ENCODE measurements around the gene ABHD12B. TPM values are rescaled to one million over a fixed set of nuclear protein-coding genes. Genes with fewer than 3 reads are reported as not detected.

ABHD12B gene
- total and polyA plus RNA-seq, 2 of the 13 experiments (the other 11 are each of a cell fraction or from before 2014, with no cell fraction given) = not detected

GRCh38 chr14:50875359-50876070, 3.7 kb downstream of the ABHD12B start (continued):
- TF ChIP-seq, protein P1, sequence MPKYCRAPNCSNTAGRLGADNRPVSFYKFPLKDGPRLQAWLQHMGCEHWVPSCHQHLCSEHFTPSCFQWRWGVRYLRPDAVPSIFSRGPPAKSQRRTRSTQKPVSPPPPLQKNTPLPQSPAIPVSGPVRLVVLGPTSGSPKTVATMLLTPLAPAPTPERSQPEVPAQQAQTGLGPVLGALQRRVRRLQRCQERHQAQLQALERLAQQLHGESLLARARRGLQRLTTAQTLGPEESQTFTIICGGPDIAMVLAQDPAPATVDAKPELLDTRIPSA (CRISPR knock-in tag; IDR thresholded peaks at IDR 0.05; ENCODE audit: borderline replicate concordance) = no peak
- TF ChIP-seq KLF9 (CRISPR knock-in tag; IDR thresholded peaks at IDR 0.05; ENCODE audit: low read depth) = no peak
- no peak for TF ChIP-seq ZNF672 (CRISPR knock-in tag; IDR thresholded peaks at IDR 0.05)
- no peak for TF ChIP-seq ZNF33A (CRISPR knock-in tag; IDR thresholded peaks at IDR 0.05; ENCODE audit: borderline replicate concordance)
- peak; percentile 79 for TF ChIP-seq ZNF792 (CRISPR knock-in tag; IDR thresholded peaks at IDR 0.05)
- no peak for TF ChIP-seq ZSCAN31 (CRISPR knock-in tag; IDR thresholded peaks at IDR 0.05; ENCODE audit: low read depth)
- TF ChIP-seq ARNTL (CRISPR knock-in tag; IDR thresholded peaks at IDR 0.05) = no peak
- no peak for TF ChIP-seq STAT6 (CRISPR knock-in tag; IDR thresholded peaks at IDR 0.05; ENCODE audit: borderline replicate concordance)
- no peak for TF ChIP-seq ZNF3 (CRISPR knock-in tag; IDR thresholded peaks at IDR 0.05)
- TF ChIP-seq NAIF1 (CRISPR knock-in tag; IDR thresholded peaks at IDR 0.05; ENCODE audit: borderline replicate concordance) = no peak
- TF ChIP-seq TIGD3 (CRISPR knock-in tag; IDR thresholded peaks at IDR 0.05; ENCODE audit: borderline replicate concordance) = no peak
- no peak for TF ChIP-seq REXO4 (CRISPR knock-in tag; IDR thresholded peaks at IDR 0.05; ENCODE audit: borderline replicate concordance)
- no peak for TF ChIP-seq IKZF1 (IDR thresholded peaks at IDR 0.05)
- TF ChIP-seq ZFP90 (CRISPR knock-in tag; IDR thresholded peaks at IDR 0.05; ENCODE audit: borderline replicate concordance) = no peak
- TF ChIP-seq, protein P2, sequence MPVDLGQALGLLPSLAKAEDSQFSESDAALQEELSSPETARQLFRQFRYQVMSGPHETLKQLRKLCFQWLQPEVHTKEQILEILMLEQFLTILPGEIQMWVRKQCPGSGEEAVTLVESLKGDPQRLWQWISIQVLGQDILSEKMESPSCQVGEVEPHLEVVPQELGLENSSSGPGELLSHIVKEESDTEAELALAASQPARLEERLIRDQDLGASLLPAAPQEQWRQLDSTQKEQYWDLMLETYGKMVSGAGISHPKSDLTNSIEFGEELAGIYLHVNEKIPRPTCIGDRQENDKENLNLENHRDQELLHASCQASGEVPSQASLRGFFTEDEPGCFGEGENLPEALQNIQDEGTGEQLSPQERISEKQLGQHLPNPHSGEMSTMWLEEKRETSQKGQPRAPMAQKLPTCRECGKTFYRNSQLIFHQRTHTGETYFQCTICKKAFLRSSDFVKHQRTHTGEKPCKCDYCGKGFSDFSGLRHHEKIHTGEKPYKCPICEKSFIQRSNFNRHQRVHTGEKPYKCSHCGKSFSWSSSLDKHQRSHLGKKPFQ (CRISPR knock-in tag; IDR thresholded peaks at IDR 0.05; ENCODE audit: insufficient replicate concordance) = no peak
- no peak; the same call in 1 of the 2 replicates for TF ChIP-seq ZBED4 (CRISPR knock-in tag; IDR thresholded peaks at IDR 0.05; ENCODE audit: borderline replicate concordance)
- no peak for TF ChIP-seq ZNF577 (CRISPR knock-in tag; IDR thresholded peaks at IDR 0.05; ENCODE audit: borderline replicate concordance, low read depth)
